Naive thymus-derived CD8-positive, alpha-beta T cell (primary cell): ENCODE results near the gene CHERP. TPM values are rescaled to one million over a fixed set of nuclear protein-coding genes. Genes with fewer than 3 reads are reported as not detected.
A peak's percentile ranks its signal among the peaks of the same experiment; 100 is the strongest.
"Not testable (repeated sequence)": the region's sequence is repeated elsewhere in the genome, so short reads cannot be mapped to it uniquely, and the experiment has no call there.

Experiments
- ATAC-seq, 2 donors: fragments of 150-1000 bp; cut with Tn5 transposase in 1 of 2; sonication (Bioruptor Pico), chemical (Tn5 transposase) in 1 of 2; 1 replicate in 1 of 2; 2 replicates in 1 of 2; pipeline ENCODE4 v1.10.0; 2021; ENCODE audit warnings: mild to moderate bottlenecking in 2 of 2, moderate library complexity in 2 of 2
- POLR2A ChIA-PET: fragments of 350-600 bp; sonication (Branson Sonifier 250); formaldehyde crosslinking; loops from one replicate; lab custom pipeline; 2021; ENCODE audit warnings: antibody characterized with exemption; lab: Charles Lee
- DNase-seq, 10 donors: peaks; one replicate each; pipeline versions ENCODE4 v3.0.0 to v3.0.0-alpha.2; 2020 to 2022
- H3K27ac Mint-ChIP-seq, 10 donors: one replicate each; pipeline ENCODE4 v1.8.0; 2020 to 2022; ENCODE audit warnings: mild to moderate bottlenecking in 10 of 10, mixed read lengths in 10 of 10, moderate library complexity in 4 of 10, inconsistent platforms in 1 of 10
- H3K27me3 Mint-ChIP-seq, 5 donors: one replicate each; pipeline ENCODE4 v1.8.0; 2021 to 2022; ENCODE audit warnings: mixed read lengths in 5 of 5
- H3K36me3 Mint-ChIP-seq, 3 donors: one replicate each; pipeline ENCODE4 v1.8.0; 2020 to 2022; ENCODE audit warnings: mixed read lengths in 3 of 3, mild to moderate bottlenecking in 2 of 3, inconsistent platforms in 1 of 3
- H3K4me1 Mint-ChIP-seq, 4 donors: one replicate each; pipeline ENCODE4 v1.8.0; 2021 to 2022; ENCODE audit warnings: mixed read lengths in 4 of 4
- H3K4me3 Mint-ChIP-seq, 10 donors: one replicate each; pipeline ENCODE4 v1.8.0; 2020 to 2022; ENCODE audit warnings: mild to moderate bottlenecking in 10 of 10, mixed read lengths in 10 of 10, moderate library complexity in 6 of 10, inconsistent platforms in 1 of 10
- H3K9me3 Mint-ChIP-seq, 9 donors: one replicate each; pipeline ENCODE4 v1.8.0; 2020 to 2022; ENCODE audit warnings: mixed read lengths in 9 of 9, mild to moderate bottlenecking in 3 of 9, inconsistent platforms in 1 of 9, moderate library complexity in 1 of 9
- polyA plus RNA-seq, 3 donors: library from polyadenylated mRNA; unstranded; fragments of 300-500 nt; fragmentation: Illumina TruSeq; gene quantifications; one replicate each; pipeline ENCODE4 v1.2.3, GENCODE V29; 2021
- total RNA-seq, 8 experiments: library from RNA in 2 of 8; stranded (reverse) in 2 of 8; gene quantifications; one replicate each; pipeline ENCODE4 v1.2.3 and lab custom pipeline; 2021 to 2026

Gene CHERP
- total and polyA plus RNA-seq, 5 experiments from 2014 or later: 4.7 to 82.0 (median 17.8) TPM

- POLR2A ChIA-PET: no interaction called here
- no peak overlapping the region for H3K4me3 Mint-ChIP-seq
- no peaks in the 10 kb centered on the region for H3K9me3 Mint-ChIP-seq
- H3K27ac Mint-ChIP-seq: peak overlapping the region in 1 of 10 donors; percentile 48
- ATAC-seq: no peak
- peaks cover 0 to 1% (median 0%) of the 10 kb centered on the region in 4 donors for H3K4me1 Mint-ChIP-seq
- H3K27me3 Mint-ChIP-seq: no peaks in the 10 kb centered on the region
- no peak for DNase-seq
- peaks cover 0 to 31% (median 4%) of the 10 kb centered on the region in 3 donors for H3K36me3 Mint-ChIP-seq
Observed at GRCh38 chr19:16509141-16510061, 32.8 kb downstream of the CHERP start.

DNA sequence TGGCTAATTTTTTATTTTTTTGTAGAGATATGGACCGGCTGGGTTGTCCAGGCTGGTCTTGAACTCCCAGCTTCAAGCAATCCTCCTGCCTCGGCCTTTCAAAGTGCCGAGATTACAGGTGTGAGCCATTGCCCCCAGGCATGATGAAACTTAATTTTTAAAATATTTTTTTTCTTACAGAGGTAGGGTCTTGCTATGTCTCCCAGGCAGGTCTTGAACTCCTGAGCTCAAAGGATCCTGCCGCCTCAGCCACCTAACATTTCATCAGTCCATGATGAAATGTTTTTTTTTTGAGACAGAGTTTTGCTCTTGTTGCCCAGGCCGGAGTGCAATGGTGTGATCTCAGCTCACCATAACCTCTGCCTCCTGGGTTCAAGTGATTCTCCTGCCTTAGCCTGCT is 33.7 kb downstream of the CHERP start:
- Mint-ChIP-seq H3K27me3 (no peaks in the 10 kb centered on the region), H3K36me3 (peaks cover 0 to 33% (median 4%) of the 10 kb centered on the region in 3 donors), H3K4me3 (no peak overlapping the region), H3K27ac (no peak overlapping the region), H3K9me3 (no peaks in the 10 kb centered on the region), H3K4me1 (peaks cover 0 to 1% (median 0%) of the 10 kb centered on the region in 4 donors)
- POLR2A ChIA-PET: no interaction called here
- DNase-seq (no peak), ATAC-seq (no peak)

GRCh38 chr19:16506961-16507360 is 35.3 kb downstream of the CHERP start:
- peaks cover 0 to 34% (median 4%) of the 10 kb centered on the region in 3 donors for H3K36me3 Mint-ChIP-seq
- H3K4me1 Mint-ChIP-seq: peaks cover 0 to 1% (median 0%) of the 10 kb centered on the region in 4 donors
- H3K27ac Mint-ChIP-seq: no peak overlapping the region
- H3K27me3 Mint-ChIP-seq: no peaks in the 10 kb centered on the region
- H3K9me3 Mint-ChIP-seq: no peaks in the 10 kb centered on the region
- ATAC-seq (no peak), DNase-seq (no peak)
- H3K4me3 Mint-ChIP-seq: no peak overlapping the region
- POLR2A ChIA-PET: no interaction called here

DNA sequence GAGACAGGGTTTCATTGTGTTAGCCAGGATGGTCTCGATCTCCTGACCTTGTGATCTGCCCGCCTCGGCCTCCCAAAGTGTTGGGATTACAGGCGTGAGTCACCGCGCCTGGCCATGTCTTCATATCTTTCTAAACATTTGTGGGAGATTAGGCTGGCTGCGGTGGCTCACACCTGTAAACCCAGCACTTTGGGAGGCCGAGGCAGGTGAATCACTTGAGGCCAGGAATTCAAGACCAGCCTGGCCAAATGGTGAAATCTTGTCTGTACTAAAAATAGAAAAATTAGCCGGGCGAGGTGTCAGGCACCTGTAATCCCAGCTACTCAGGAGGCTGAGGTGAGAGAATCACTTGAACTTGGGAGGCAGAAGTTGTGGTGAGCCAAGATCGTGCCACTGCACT is 36.1 kb downstream of the CHERP start:
- ATAC-seq, POLR2A ChIA-PET, DNase-seq, H3K4me1 Mint-ChIP-seq, H3K27me3 Mint-ChIP-seq, H3K4me3 Mint-ChIP-seq, H3K9me3 Mint-ChIP-seq, H3K27ac Mint-ChIP-seq: not testable (repeated sequence)
- H3K36me3 Mint-ChIP-seq: peaks cover 0 to 35% (median 4%) of the 10 kb centered on the region in 3 donors

DNA sequence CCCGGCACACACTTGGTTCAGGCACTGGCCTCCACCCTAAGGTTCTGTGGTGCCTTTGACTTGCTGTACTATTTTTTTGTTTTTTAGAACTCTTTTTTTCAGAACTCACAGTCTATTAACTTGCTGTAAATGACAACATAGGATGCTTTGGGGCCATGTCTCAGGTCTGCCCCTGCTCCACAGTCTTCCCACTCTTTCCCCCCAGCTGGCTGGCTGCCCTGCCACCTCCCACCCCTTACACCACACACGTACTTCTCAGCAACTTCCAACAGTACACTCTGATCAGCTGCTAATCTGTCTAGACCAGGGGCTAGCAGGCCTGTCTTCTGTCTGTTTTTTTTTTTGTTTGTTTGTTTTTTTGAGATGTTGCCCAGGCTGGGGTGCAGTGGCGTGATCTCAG is 38.0 kb downstream of the CHERP start:
- no peaks in the 10 kb centered on the region for H3K27me3 Mint-ChIP-seq
- H3K4me3 Mint-ChIP-seq: no peak overlapping the region
- DNase-seq (no peak), ATAC-seq (no peak)
- peak overlapping the region in 2 of 10 donors; percentile 46 to 83 for H3K27ac Mint-ChIP-seq
- H3K4me1 Mint-ChIP-seq: no peaks in the 10 kb centered on the region
- POLR2A ChIA-PET: interaction anchor here (0.6 kb wide), 1 partner anchor 229 kb away, joined by 3 read pairs; no protein-coding TSS in a partner anchor
- peaks cover 0 to 34% (median 2%) of the 10 kb centered on the region in 3 donors for H3K36me3 Mint-ChIP-seq
- no peaks in the 10 kb centered on the region for H3K9me3 Mint-ChIP-seq

- H3K36me3 Mint-ChIP-seq: peaks cover 0 to 16% (median 0%) of the 10 kb centered on the region in 3 donors
- no peaks in the 10 kb centered on the region for H3K27me3 Mint-ChIP-seq
- H3K9me3 Mint-ChIP-seq: no peaks in the 10 kb centered on the region
- DNase-seq (no peak), ATAC-seq (no peak)
- peak overlapping the region in 7 of 10 donors; percentile 38 to 93 (median 64) for H3K4me3 Mint-ChIP-seq
- H3K4me1 Mint-ChIP-seq: peaks cover 7 to 16% (median 11%) of the 10 kb centered on the region in 4 donors
- H3K27ac Mint-ChIP-seq: peak overlapping the region in 3 of 10 donors; percentile 44 to 63 (median 63)
- POLR2A ChIA-PET: no interaction called here
Observed at GRCh38 chr19:16497837-16498236, 44.4 kb downstream of the CHERP start.

- Mint-ChIP-seq H3K27ac (peak overlapping the region in 3 of 10 donors; percentile 25 to 96 (median 33)), H3K9me3 (no peaks in the 10 kb centered on the region), H3K27me3 (no peaks in the 10 kb centered on the region), H3K4me3 (peak overlapping the region; percentile 61 to 98 (median 82)), H3K4me1 (peaks cover 7 to 16% (median 11%) of the 10 kb centered on the region in 4 donors), H3K36me3 (peaks cover 0 to 11% (median 0%) of the 10 kb centered on the region in 3 donors)
- DNase-seq (no peak), ATAC-seq (no peak)
- POLR2A ChIA-PET: interaction anchor here (0.9 to 1.7 kb wide), 6 partner anchors 25 to 718 kb away, joined by 3 to 12 read pairs (median 4); partner anchors contain the start of genes EPS15L1 and USE1
Observed at GRCh38 chr19:16497042-16497441, 45.2 kb downstream of the CHERP start.

GRCh38 chr19:16496613-16496983 is 45.6 kb downstream of the CHERP start:
- Mint-ChIP-seq H3K27ac (peak overlapping the region; percentile 88 to 97 (median 94)), H3K27me3 (no peaks in the 10 kb centered on the region), H3K4me3 (peak overlapping the region; percentile 88 to 99 (median 95)), H3K4me1 (peaks cover 7 to 16% (median 11%) of the 10 kb centered on the region in 4 donors), H3K9me3 (no peaks in the 10 kb centered on the region), H3K36me3 (peaks cover 0 to 7% (median 0%) of the 10 kb centered on the region in 3 donors)
- ATAC-seq: no peak
- POLR2A ChIA-PET: interaction anchor here (0.8 to 1.7 kb wide), 8 partner anchors 25 to 718 kb away, joined by 3 to 12 read pairs (median 3); partner anchors contain the start of genes EPS15L1, MED26 and USE1
- DNase-seq: no peak

DNA sequence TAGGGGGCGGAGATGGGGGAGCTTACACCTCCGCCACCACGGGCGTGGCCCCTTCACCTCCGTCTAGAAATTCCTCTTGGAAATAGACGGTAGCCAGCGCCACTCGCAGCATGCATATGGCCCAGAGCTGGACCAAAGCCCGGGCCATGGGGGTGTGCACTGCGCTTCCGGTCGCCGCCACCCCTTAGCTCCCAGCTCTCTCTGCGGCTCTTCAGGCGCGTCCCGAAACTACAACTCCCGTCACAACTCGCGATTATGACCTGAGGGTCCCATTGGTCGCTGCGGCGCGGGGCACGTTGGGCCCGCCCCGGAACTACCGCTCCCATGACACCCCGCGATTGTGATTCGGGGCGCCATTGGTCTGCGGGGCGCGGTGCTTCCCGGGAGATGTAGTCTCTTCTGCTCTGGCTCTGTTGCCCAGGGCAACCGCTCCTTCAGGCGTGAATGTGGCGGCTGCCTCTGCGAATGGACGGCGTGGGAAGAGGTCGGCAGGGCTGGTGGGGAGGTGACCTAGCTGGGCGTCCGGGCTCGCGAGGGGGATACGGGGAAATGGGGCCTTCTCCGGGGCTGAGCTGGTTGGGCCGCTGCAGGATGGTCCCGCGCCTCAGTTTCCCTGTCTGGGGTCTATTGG is 46.1 kb downstream of the CHERP start, which contains the start of the genes C19orf44 and CALR3:
C19orf44 (plus strand) TSS at position 413 of the 631 bp plus-strand sequence. CDS start 4,399 bp downstream, outside the sequence.
CALR3 (minus strand) TSS at position 186 of the 631 bp plus-strand sequence; CDS start at position 148, 38 bp downstream.
- H3K27ac Mint-ChIP-seq: peak within 1 kb of the TSS; percentile 88 to 97 (median 94)
- H3K36me3 Mint-ChIP-seq: peaks cover 0 to 4% (median 0%) of the 10 kb centered on the region in 3 donors
- ATAC-seq (peak; percentile 97 to 99), DNase-seq (peak; percentile 91 to 97 (median 96))
- H3K4me1 Mint-ChIP-seq: peaks cover 7 to 16% (median 11%) of the 10 kb centered on the region in 4 donors
- no peaks in the 10 kb centered on the region for H3K9me3 Mint-ChIP-seq
- POLR2A ChIA-PET: interaction anchor here (0.8 to 1.7 kb wide), 8 partner anchors 24 to 719 kb away, joined by 3 to 12 read pairs (median 3); partner anchors contain the start of genes EPS15L1, MED26 and USE1
- H3K4me3 Mint-ChIP-seq: peak within 1 kb of the TSS; percentile 88 to 99 (median 95)
- H3K27me3 Mint-ChIP-seq: no peaks in the 10 kb centered on the region

- H3K4me3 Mint-ChIP-seq, ATAC-seq, H3K36me3 Mint-ChIP-seq, H3K9me3 Mint-ChIP-seq, H3K4me1 Mint-ChIP-seq, H3K27ac Mint-ChIP-seq, H3K27me3 Mint-ChIP-seq, DNase-seq: not testable (repeated sequence)
- POLR2A ChIA-PET: interaction anchor here (0.7 kb wide), 1 partner anchor 18 kb away, joined by 3 read pairs; no protein-coding TSS in a partner anchor
Observed at GRCh38 chr19:16486476-16486875, 55.8 kb downstream of the CHERP start.

- no peaks in the 10 kb centered on the region for H3K4me1 Mint-ChIP-seq
- H3K9me3 Mint-ChIP-seq: no peaks in the 10 kb centered on the region
- no peak overlapping the region for H3K4me3 Mint-ChIP-seq
- no peaks in the 10 kb centered on the region for H3K36me3 Mint-ChIP-seq
- H3K27ac Mint-ChIP-seq: no peak overlapping the region
- DNase-seq: no peak
- no peak for ATAC-seq
- H3K27me3 Mint-ChIP-seq: peaks cover 0 to 3% (median 0%) of the 10 kb centered on the region in 5 donors
- POLR2A ChIA-PET: no interaction called here
Observed at GRCh38 chr19:16482745-16483144, 59.5 kb downstream of the CHERP start.

GRCh38 chr19:16477311-16477710 is 64.9 kb downstream of the CHERP start:
- Mint-ChIP-seq H3K27ac (peak overlapping the region in 1 of 10 donors; percentile 15), H3K27me3 (no peaks in the 10 kb centered on the region), H3K9me3 (no peaks in the 10 kb centered on the region), H3K36me3 (no peaks in the 10 kb centered on the region), H3K4me1 (no peaks in the 10 kb centered on the region), H3K4me3 (no peak overlapping the region)
- DNase-seq (no peak), ATAC-seq (no peak)
- POLR2A ChIA-PET: no interaction called here
